Type B pancreatic cell (in vitro differentiated cells): ENCODE data around the gene TMEM178B. TPM values are rescaled to one million over a fixed set of nuclear protein-coding genes. Genes with fewer than 3 reads are reported as not detected.
"Not testable (repeated sequence)": the region's sequence is repeated elsewhere in the genome, so short reads cannot be mapped to it uniquely, and the experiment has no call there.

Experiments
- DNase-seq: peaks from one replicate; pipeline ENCODE4 v3.0.0; 2021; ENCODE audit warnings: mixed read lengths; ENCODE audit not compliant: unreplicated experiment; ENCODE audit errors: extremely low spot score
- H3K27ac Mint-ChIP-seq: 2 replicates; pipeline ENCODE4 v1.8.0; 2021; ENCODE audit warnings: mild to moderate bottlenecking, mixed read lengths
- H3K27me3 Mint-ChIP-seq: 2 replicates; pipeline ENCODE4 v1.8.0; 2021; ENCODE audit warnings: mixed read lengths
- H3K36me3 Mint-ChIP-seq: 2 replicates; pipeline ENCODE4 v1.8.0; 2021; ENCODE audit warnings: mixed read lengths
- H3K4me1 Mint-ChIP-seq: one replicate; pipeline ENCODE4 v1.8.0; 2021; ENCODE audit warnings: mixed read lengths; ENCODE audit not compliant: unreplicated experiment
- H3K4me3 Mint-ChIP-seq: 2 replicates; pipeline ENCODE4 v1.8.0; 2021; ENCODE audit warnings: mild to moderate bottlenecking, mixed read lengths
- H3K9me3 Mint-ChIP-seq: 2 replicates; pipeline ENCODE4 v1.8.0; 2021; ENCODE audit warnings: mixed read lengths
- CTCF ChIP-seq: fragments of 200-600 bp; sonication (generic); conservative IDR thresholded peaks from 2 replicates; pipeline ENCODE4 v1.5.0; 2021; ENCODE audit warnings: antibody characterized with exemption, mild to moderate bottlenecking
- total RNA-seq: library from RNA; stranded (reverse); gene quantifications from 2 replicates; pipeline ENCODE4 v1.2.1, GENCODE V29; 2021; ENCODE audit warnings: low replicate concordance

The TMEM178B gene
- total RNA-seq, 1 donor from 2014 or later, result 8.7 TPM

GRCh38 chr7:141377906-141378305, 304.0 kb downstream of the TMEM178B start:
- peak overlapping the region; percentile 62 for H3K27ac Mint-ChIP-seq
- peak overlapping the region; percentile 38 for H3K4me3 Mint-ChIP-seq
- no peak for DNase-seq
- no peaks in the 10 kb centered on the region for H3K36me3 Mint-ChIP-seq
- no peaks in the 10 kb centered on the region for H3K27me3 Mint-ChIP-seq
- peaks cover 5% of the 10 kb centered on the region for H3K4me1 Mint-ChIP-seq
- no peak for TF ChIP-seq CTCF
- no peaks in the 10 kb centered on the region for H3K9me3 Mint-ChIP-seq

- Mint-ChIP-seq H3K27me3 (no peaks in the 10 kb centered on the region), H3K27ac (no peak overlapping the region), H3K9me3 (no peaks in the 10 kb centered on the region), H3K36me3 (no peaks in the 10 kb centered on the region), H3K4me3 (peak overlapping the region; percentile 38), H3K4me1 (peaks cover 5% of the 10 kb centered on the region)
- no peak for TF ChIP-seq CTCF
- no peak for DNase-seq
Measured at GRCh38 chr7:141378405-141378804, 304.5 kb downstream of the TMEM178B start.

- no peak overlapping the region for H3K27ac Mint-ChIP-seq
- H3K4me1 Mint-ChIP-seq, result peaks cover 5% of the 10 kb centered on the region
- TF ChIP-seq CTCF, result no peak
- no peak overlapping the region for H3K4me3 Mint-ChIP-seq
- H3K27me3 Mint-ChIP-seq, result no peaks in the 10 kb centered on the region
- no peaks in the 10 kb centered on the region for H3K36me3 Mint-ChIP-seq
- no peaks in the 10 kb centered on the region for H3K9me3 Mint-ChIP-seq
- no peak for DNase-seq
Measured at GRCh38 chr7:141381794-141382427, 308.0 kb downstream of the TMEM178B start.

GRCh38 chr7:141383356-141383755, 309.5 kb downstream of the TMEM178B start:
- not testable (repeated sequence) for H3K27me3 Mint-ChIP-seq, H3K27ac Mint-ChIP-seq, H3K36me3 Mint-ChIP-seq, DNase-seq, H3K4me1 Mint-ChIP-seq, H3K9me3 Mint-ChIP-seq, H3K4me3 Mint-ChIP-seq

- TF ChIP-seq CTCF, result no peak
- no peaks in the 10 kb centered on the region for H3K9me3 Mint-ChIP-seq
- no peak overlapping the region for H3K27ac Mint-ChIP-seq
- H3K27me3 Mint-ChIP-seq, result peaks cover 3% of the 10 kb centered on the region
- no peak overlapping the region for H3K4me3 Mint-ChIP-seq
- no peak for DNase-seq
- peaks cover 11% of the 10 kb centered on the region for H3K4me1 Mint-ChIP-seq
- H3K36me3 Mint-ChIP-seq, result no peaks in the 10 kb centered on the region
Measured at GRCh38 chr7:141386881-141387280, 313.0 kb downstream of the TMEM178B start.

GRCh38 chr7:141387521-141388217, 313.8 kb downstream of the TMEM178B start:
- DNase-seq, result no peak
- Mint-ChIP-seq H3K27ac (peak overlapping the region; percentile 72), H3K27me3 (peaks cover 3% of the 10 kb centered on the region), H3K36me3 (no peaks in the 10 kb centered on the region), H3K4me3 (no peak overlapping the region), H3K4me1 (peaks cover 9% of the 10 kb centered on the region), H3K9me3 (no peaks in the 10 kb centered on the region)
- no peak for TF ChIP-seq CTCF
